OCI-LY7 (cell line): ENCODE measurements around the gene LIN28B. TPM values are rescaled to one million over a fixed set of nuclear protein-coding genes. Genes with fewer than 3 reads are reported as not detected.

ENCODE experiments used
- BruUV-seq: library from RNA; stranded (reverse); fragments of 400-500 nt; replicated peaks from 2 replicates; lab custom pipeline; 2021; lab: Mats Ljungman, UMichigan
- CTCF ChIA-PET: fragments of 300-600 bp; sonication (Branson Sonifier 250); formaldehyde crosslinking; loops from one replicate; lab custom pipeline; 2022; ENCODE audit warnings: antibody characterized with exemption; ENCODE audit not compliant: unreplicated experiment; lab: Charles Lee
- POLR2A ChIA-PET: fragments of 300-600 bp; sonication (Branson Sonifier 250); formaldehyde crosslinking; loops from one replicate; lab custom pipeline; 2022; ENCODE audit warnings: antibody characterized with exemption; lab: Charles Lee
- DNase-seq: peaks from one replicate; pipeline ENCODE4 v3.0.0-alpha.2; 2015; ENCODE audit warnings: low spot score
- H2AFZ ChIP-seq: fragments of 200-600 bp; sonication (generic), shearing (Covaris generic); 2 replicates; pipeline ENCODE4 v1.6.1; 2014; ENCODE audit warnings: mild to moderate bottlenecking, antibody characterized with exemption, low read length, moderate library complexity
- H3K27ac ChIP-seq: fragments of 200-600 bp; sonication (generic); 2 replicates; pipeline ENCODE4 v1.5.1; 2014; ENCODE audit warnings: mixed run types, low read depth, mild to moderate bottlenecking, moderate library complexity, low read length, inconsistent platforms; ENCODE audit not compliant: poor library complexity, severe bottlenecking
- H3K36me3 ChIP-seq: fragments of 200-600 bp; sonication (generic); 2 replicates; pipeline ENCODE4 v1.6.1; 2014; ENCODE audit warnings: mild to moderate bottlenecking, antibody characterized with exemption, low read length, moderate library complexity, mixed read lengths; ENCODE audit not compliant: insufficient read depth
- H3K4me1 ChIP-seq: fragments of 200-600 bp; sonication (generic); 2 replicates; pipeline ENCODE4 v1.5.1; 2014; ENCODE audit warnings: mild to moderate bottlenecking, low read length; ENCODE audit not compliant: insufficient read depth, poor library complexity, severe bottlenecking
- H3K4me2 ChIP-seq: fragments of 200-600 bp; sonication (generic); 2 replicates; pipeline ENCODE4 v1.6.1; 2014; ENCODE audit warnings: mild to moderate bottlenecking, low read length
- H3K4me3 ChIP-seq: fragments of 200-600 bp; sonication (generic); 2 replicates; pipeline ENCODE4 v1.5.1; 2014; ENCODE audit warnings: mild to moderate bottlenecking, low read depth, low read length; ENCODE audit not compliant: poor library complexity, severe bottlenecking
- H3K79me2 ChIP-seq: fragments of 200-600 bp; sonication (generic); 2 replicates; pipeline ENCODE4 v1.6.1; 2016; ENCODE audit warnings: low read depth, mild to moderate bottlenecking, low read length, moderate library complexity, mixed read lengths; ENCODE audit not compliant: insufficient read depth
- H3K9me2 ChIP-seq: fragments of 200-600 bp; sonication (generic); 2 replicates; pipeline ENCODE4 v1.6.1; 2016; ENCODE audit warnings: mild to moderate bottlenecking, low read length, mixed read lengths; ENCODE audit not compliant: insufficient read depth
- H3K9me3 ChIP-seq: fragments of 200-600 bp; sonication (generic); 2 replicates; pipeline ENCODE4 v1.6.1; 2014; ENCODE audit warnings: mild to moderate bottlenecking, mixed run types, low read length, mixed read lengths
- H4K20me1 ChIP-seq: fragments of 200-600 bp; sonication (generic); 2 replicates; pipeline ENCODE4 v1.6.1; 2014; ENCODE audit warnings: mild to moderate bottlenecking, antibody characterized with exemption, low read length, moderate library complexity, mixed read lengths; ENCODE audit not compliant: insufficient read depth
- CTCF ChIP-seq: fragments of 200-600 bp; sonication (generic); conservative IDR thresholded peaks from 2 replicates; pipeline ENCODE4 v1.5.1; 2014; ENCODE audit warnings: mild to moderate bottlenecking, antibody characterized with exemption, low read length, moderate library complexity, mixed read lengths
- EZH2phosphoT487 ChIP-seq: fragments of 200-600 bp; sonication (generic); IDR thresholded peaks from 2 replicates; pipeline ENCODE4 v1.6.1; 2018; ENCODE audit warnings: low read depth, borderline replicate concordance, mild to moderate bottlenecking, mixed run types, antibody characterized with exemption, low read length, moderate library complexity, mixed read lengths
- intact Hi-C: fragments of 100-400 bp; cut with micrococcal nuclease; formaldehyde crosslinking; loops from one replicate; pipeline ENCODE4 v1.10.0; 2022; ENCODE audit not compliant: unreplicated experiment
- total RNA-seq, 2 experiments: library from RNA; depleted of rRNA in 1 of 2; stranded (reverse); fragments of >200 nt in 1 of 2; shearing (Covaris generic) in 1 of 2; gene quantifications; 2 replicates each; pipeline ENCODE4 v1.2.3, GENCODE V29; 2014 to 2022

Gene LIN28B
- total RNA-seq, 2 experiments from 2014 or later, result not detected

DNA sequence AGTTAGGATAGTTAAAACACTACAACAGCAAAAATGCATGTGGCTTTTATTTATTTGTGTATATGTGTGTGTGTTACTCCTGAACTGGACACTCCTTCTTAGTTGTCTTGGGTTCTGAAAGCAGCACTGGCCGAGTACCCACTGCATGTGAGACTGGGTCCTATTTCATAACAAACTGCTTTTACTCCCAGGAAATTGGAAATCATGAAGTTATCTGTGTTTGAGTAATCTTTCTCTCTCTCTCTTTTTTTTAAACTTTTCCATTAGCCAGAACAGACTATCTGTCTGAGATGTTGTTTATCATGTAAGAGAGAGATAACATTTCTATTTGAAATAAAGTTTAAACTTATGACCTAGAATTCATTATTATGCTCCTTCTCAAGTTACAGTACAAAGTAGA, 110.4 kb downstream of the LIN28B start:
- intact Hi-C loops, result no loop called here
- no peaks in the 10 kb centered on the region for H4K20me1 ChIP-seq
- H3K36me3 ChIP-seq, result no peaks in the 10 kb centered on the region
- DNase-seq, result no peak
- H3K4me1 ChIP-seq, result no peaks in the 10 kb centered on the region
- H3K4me2 ChIP-seq, result no peak overlapping the region
- POLR2A ChIA-PET, result no interaction called here
- BruUV-seq, result no TSS peak
- no peak overlapping the region for H2AFZ ChIP-seq
- H3K9me2 ChIP-seq, result no peaks in the 10 kb centered on the region
- H3K4me3 ChIP-seq, result no peak overlapping the region
- no peaks in the 10 kb centered on the region for H3K9me3 ChIP-seq
- TF ChIP-seq EZH2phosphoT487 (no peak), CTCF (no peak)
- no peak overlapping the region for H3K27ac ChIP-seq
- CTCF ChIA-PET, result no interaction called here
- H3K79me2 ChIP-seq, result no peaks in the 10 kb centered on the region

GRCh38 chr6:105068407-105068806, 111.5 kb downstream of the LIN28B start:
- Histone ChIP-seq H4K20me1 (no peaks in the 10 kb centered on the region), H3K9me2 (no peaks in the 10 kb centered on the region), H2AFZ (no peak overlapping the region), H3K79me2 (no peaks in the 10 kb centered on the region), H3K27ac (no peak overlapping the region), H3K4me1 (no peaks in the 10 kb centered on the region), H3K36me3 (no peaks in the 10 kb centered on the region), H3K4me2 (no peak overlapping the region), H3K4me3 (no peak overlapping the region), H3K9me3 (no peaks in the 10 kb centered on the region)
- intact Hi-C loops, result no loop called here
- CTCF ChIA-PET, result no interaction called here
- DNase-seq, result no peak
- BruUV-seq, result no TSS peak
- TF ChIP-seq CTCF, result no peak
- no peak for TF ChIP-seq EZH2phosphoT487
- POLR2A ChIA-PET, result no interaction called here

- Histone ChIP-seq H3K79me2 (no peaks in the 10 kb centered on the region), H3K4me3 (no peak overlapping the region), H4K20me1 (no peaks in the 10 kb centered on the region), H3K36me3 (no peaks in the 10 kb centered on the region), H3K9me3 (no peaks in the 10 kb centered on the region), H3K9me2 (no peaks in the 10 kb centered on the region), H3K4me2 (no peak overlapping the region), H2AFZ (no peak overlapping the region), H3K4me1 (no peaks in the 10 kb centered on the region), H3K27ac (no peak overlapping the region)
- TF ChIP-seq CTCF (no peak), EZH2phosphoT487 (no peak)
- CTCF ChIA-PET, result interaction anchor here (0.6 to 0.7 kb wide), 2 partner anchors 257 to 618 kb away, joined by 3 to 4 read pairs; no protein-coding TSS in a partner anchor
- POLR2A ChIA-PET, result interaction anchor here (0.6 to 1.1 kb wide), 4 partner anchors 86 to 826 kb away, joined by 3 read pairs; no protein-coding TSS in a partner anchor
- DNase-seq, result no peak
- intact Hi-C loops, result no loop called here
- no TSS peak for BruUV-seq
Measured at GRCh38 chr6:105069821-105070445, 113.0 kb downstream of the LIN28B start.
